HCT116 (cell line): ENCODE data around the gene LRRN3. TPM values are rescaled to one million over a fixed set of nuclear protein-coding genes. Genes with fewer than 3 reads are reported as not detected.

ENCODE experiments used
- ATAC-seq: fragments of 200-7000 bp; cut with Tn5 transposase; 2 replicates; pipeline ENCODE4 v1.9.1; 2020; ENCODE audit warnings: mild to moderate bottlenecking, moderate library complexity
- BruUV-seq: library from RNA; stranded (reverse); fragments of 400-500 nt; replicated peaks from 2 replicates; lab custom pipeline; 2021; lab: Mats Ljungman, UMichigan
- CTCF ChIA-PET: fragments of 300-600 bp; sonication (Branson Sonifier 250); formaldehyde crosslinking; loops from one replicate; lab custom pipeline; 2021; ENCODE audit warnings: antibody characterized with exemption; lab: Charles Lee
- POLR2A ChIA-PET: fragments of 300-600, 350-600 bp; sonication (Branson Sonifier 250); formaldehyde crosslinking; loops from one replicate; lab custom pipeline; 2021; ENCODE audit warnings: antibody characterized with exemption; lab: Charles Lee
- RAD21 ChIA-PET, 2 experiments: fragments of 300-600 bp; sonication (Branson Sonifier 250); formaldehyde crosslinking; loops; one replicate each; lab custom pipeline; 2023; ENCODE audit warnings: low total read pairs in 2 of 2; ENCODE audit not compliant: uncharacterized antibody in 2 of 2, unreplicated experiment in 2 of 2, low non-redundant PET in 1 of 2; lab: Charles Lee
- DNase-seq: peaks from one replicate; pipeline ENCODE4 v3.0.0-alpha.2; 2010; ENCODE audit warnings: low read depth, low spot score
- H2AFZ ChIP-seq: fragments of 200-600 bp; shearing (Covaris generic), sonication (generic); 2 replicates; pipeline ENCODE4 v1.6.1; 2017; ENCODE audit warnings: low read depth, mixed run types, mixed read lengths, antibody characterized with exemption, low read length; ENCODE audit not compliant: poor library complexity, severe bottlenecking
- H3K27ac ChIP-seq: 2 replicates; pipeline ENCODE4 v1.5.1; 2012; ENCODE audit warnings: low read depth, low read length
- H3K27me3 ChIP-seq: fragments of 200-600 bp; sonication (generic); 2 replicates; pipeline ENCODE4 v1.6.1; 2016; ENCODE audit warnings: mixed run types, low read length, mixed read lengths; ENCODE audit not compliant: insufficient read depth
- H3K36me3 ChIP-seq, 2 experiments: fragments of 200-500 bp in 1 of 2; fragments of 200-600 bp in 1 of 2; sonication (Bioruptor generic) in 1 of 2; sonication (generic) in 1 of 2; 2 replicates each; pipeline versions ENCODE4 v1.5.1 to v1.6.1; 2014 to 2016; ENCODE audit warnings: low read length in 2 of 2, inconsistent platforms in 1 of 2, mixed read lengths in 1 of 2, mixed run types in 1 of 2; ENCODE audit not compliant: insufficient read depth in 2 of 2, control insufficient read depth in 1 of 2
- H3K4me1 ChIP-seq, 2 experiments: fragments of 200-600 bp in 1 of 2; sonication (generic) in 1 of 2; 2 replicates each; pipeline versions ENCODE4 v1.5.1 to v1.6.1; 2012 to 2017; ENCODE audit warnings: low read length in 2 of 2, inconsistent platforms in 1 of 2, mild to moderate bottlenecking in 1 of 2, mixed read lengths in 1 of 2, mixed run types in 1 of 2, moderate library complexity in 1 of 2; ENCODE audit not compliant: insufficient read depth in 2 of 2, control insufficient read depth in 1 of 2
- H3K4me2 ChIP-seq: fragments of 200-600 bp; sonication (generic); 2 replicates; pipeline ENCODE4 v1.6.1; 2017; ENCODE audit warnings: mixed run types, low read length, mixed read lengths
- H3K4me3 ChIP-seq, 2 experiments: fragments of 200-600 bp in 1 of 2; sonication (generic) in 1 of 2; replicated peaks in 1 of 2; 2 replicates each; pipeline ENCODE4 v1.5.1; 2011 to 2016; ENCODE audit warnings: low read length in 2 of 2, control low read depth in 1 of 2, low read depth in 1 of 2, mild to moderate bottlenecking in 1 of 2, mixed read lengths in 1 of 2, mixed run types in 1 of 2
- H3K79me2 ChIP-seq: fragments of 200-600 bp; sonication (generic); 2 replicates; pipeline ENCODE4 v1.6.1; 2017; ENCODE audit warnings: mild to moderate bottlenecking, mixed run types, low read length, moderate library complexity, mixed read lengths; ENCODE audit not compliant: insufficient read depth
- H3K9ac ChIP-seq: fragments of 200-600 bp; sonication (generic); 2 replicates; pipeline ENCODE4 v1.6.1; 2016; ENCODE audit warnings: low read length, mixed read lengths
- H3K9me2 ChIP-seq: fragments of 200-600 bp; sonication (generic), shearing (Covaris generic); 2 replicates; pipeline ENCODE4 v1.6.1; 2017; ENCODE audit warnings: mixed run types, mild to moderate bottlenecking, moderate library complexity; ENCODE audit not compliant: insufficient read depth
- H3K9me3 ChIP-seq, 2 experiments: fragments of 200-500 bp in 1 of 2; fragments of 200-600 bp in 1 of 2; sonication (Bioruptor generic) in 1 of 2; sonication (generic) in 1 of 2; 2 replicates each; pipeline ENCODE4 v1.6.1; 2014 to 2017; ENCODE audit warnings: low read length in 2 of 2, mixed read lengths in 2 of 2, inconsistent platforms in 1 of 2, low read depth in 1 of 2, mild to moderate bottlenecking in 1 of 2, mixed run types in 1 of 2, moderate library complexity in 1 of 2; ENCODE audit not compliant: control insufficient read depth in 1 of 2, insufficient read depth in 1 of 2
- H4K20me1 ChIP-seq: fragments of 200-600 bp; sonication (generic), shearing (Covaris generic); 2 replicates; pipeline ENCODE4 v1.6.1; 2017; ENCODE audit warnings: mixed run types, mild to moderate bottlenecking, moderate library complexity; ENCODE audit not compliant: insufficient read depth
- CBX3 ChIP-seq: IDR thresholded peaks from 2 replicates; pipeline ENCODE4 v1.6.1; 2012; ENCODE audit warnings: low read depth
- ELF1 ChIP-seq: IDR thresholded peaks from 2 replicates; pipeline ENCODE4 v1.6.1; 2012; ENCODE audit warnings: low read depth, borderline replicate concordance
- EZH2 ChIP-seq: fragments of 200-600 bp; sonication (generic); IDR thresholded peaks from 2 replicates; pipeline ENCODE4 v1.6.1; 2017; ENCODE audit warnings: antibody characterized with exemption, mixed run types
- EZH2phosphoT487 ChIP-seq: fragments of 200-600 bp; IDR thresholded peaks from 2 replicates; pipeline ENCODE4 v1.6.1; 2018; ENCODE audit warnings: antibody characterized with exemption, borderline replicate concordance
- FOSL1 ChIP-seq: IDR thresholded peaks from 2 replicates; pipeline ENCODE4 v1.6.1; 2012; ENCODE audit warnings: low read depth
- JUND ChIP-seq: IDR thresholded peaks from 2 replicates; pipeline ENCODE4 v1.6.1; 2012
- POLR2A ChIP-seq: IDR thresholded peaks from 2 replicates; pipeline ENCODE4 v1.7.0; 2011; ENCODE audit warnings: borderline replicate concordance; ENCODE audit not compliant: insufficient read depth, insufficient read length; ENCODE audit errors: extremely low read depth
- POLR2AphosphoS5 ChIP-seq: IDR thresholded peaks from 2 replicates; pipeline ENCODE4 v1.6.1; 2011; ENCODE audit warnings: mild to moderate bottlenecking, low read depth, low read length, moderate library complexity
- RAD21 ChIP-seq: IDR thresholded peaks from 2 replicates; pipeline ENCODE4 v1.6.1; 2012; ENCODE audit warnings: low read depth, mild to moderate bottlenecking
- SIN3A ChIP-seq: IDR thresholded peaks from 2 replicates; pipeline ENCODE4 v1.6.1; 2012; ENCODE audit warnings: low read depth
- SP1 ChIP-seq: IDR thresholded peaks from 2 replicates; pipeline ENCODE4 v1.6.1; 2012; ENCODE audit warnings: low read depth
- YY1 ChIP-seq: IDR thresholded peaks from 2 replicates; pipeline ENCODE4 v1.6.1; 2011; ENCODE audit warnings: low read length, low read depth, moderate library complexity, mild to moderate bottlenecking; ENCODE audit not compliant: insufficient replicate concordance; ENCODE audit errors: extremely low read depth
- ZNF274 ChIP-seq: fragments of 200-500 bp; sonication (Bioruptor generic); IDR thresholded peaks from 2 replicates; pipeline ENCODE4 v1.6.1; 2014; ENCODE audit warnings: mild to moderate bottlenecking, low read depth, low read length, inconsistent platforms
- intact Hi-C: fragments of 100-400 bp; cut with micrococcal nuclease; formaldehyde crosslinking; loops from 2 replicates; pipeline ENCODE4 v1.10.0; 2022
- total RNA-seq: library from RNA; stranded (reverse); gene quantifications from one replicate; pipeline ENCODE4 v1.2.1, GENCODE V29; 2021; ENCODE audit not compliant: unreplicated experiment
- TF ChIP-seq, protein P1 (sequence below): IDR thresholded peaks from 2 replicates; pipeline ENCODE4 v1.6.1; 2012; ENCODE audit warnings: low read depth
- TF ChIP-seq, protein P2 (sequence below): IDR thresholded peaks from 2 replicates; pipeline ENCODE4 v1.6.1; 2011; ENCODE audit warnings: mild to moderate bottlenecking, low read length, moderate library complexity; ENCODE audit not compliant: insufficient replicate concordance; ENCODE audit errors: extremely low read depth
- TF ChIP-seq, protein P3 (sequence below), 3 experiments: fragments of 200-600 bp in 1 of 3; sonication (generic) in 1 of 3; IDR thresholded peaks in 2 of 3; conservative IDR thresholded peaks in 1 of 3; 2 replicates each; pipeline ENCODE4 v1.5.1; 2012 to 2017; ENCODE audit warnings: low read depth in 2 of 3, low read length in 2 of 3, antibody characterized with exemption in 1 of 3, borderline replicate concordance in 1 of 3, control low read depth in 1 of 3, mild to moderate bottlenecking in 1 of 3, mixed read lengths in 1 of 3, mixed run types in 1 of 3, moderate library complexity in 1 of 3; ENCODE audit not compliant: insufficient read depth in 1 of 3

The LRRN3 gene
- total RNA-seq, 1 experiment from 2014 or later: 0.07 TPM

DNA sequence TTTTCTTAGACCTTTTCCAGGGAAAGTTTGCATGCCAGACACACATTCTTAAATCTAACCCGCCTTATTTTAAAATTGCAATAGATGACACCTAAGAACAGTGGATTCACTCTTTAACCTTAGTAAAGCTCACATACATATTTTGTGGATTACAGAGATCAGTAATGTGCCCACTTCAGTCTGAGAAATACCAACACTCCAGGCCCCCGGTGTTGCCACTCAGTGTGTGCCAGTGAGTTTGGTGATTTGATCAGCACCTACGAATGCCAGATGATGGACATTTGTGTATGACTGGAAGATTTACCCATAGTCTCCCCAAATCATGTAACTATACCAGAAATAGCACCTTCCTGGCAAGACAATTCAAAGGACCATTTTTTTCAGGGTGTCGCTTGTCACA, 2.6 kb downstream of the LRRN3 start:
- Histone ChIP-seq H4K20me1 (no peaks in the 10 kb centered on the region), H3K4me1 (no peaks in the 10 kb centered on the region), H3K9me3 (no peaks in the 10 kb centered on the region), H3K9me2 (no peaks in the 10 kb centered on the region), H3K9ac (no peak overlapping the region), H2AFZ (no peak overlapping the region), H3K79me2 (no peaks in the 10 kb centered on the region), H3K36me3 (no peaks in the 10 kb centered on the region), H3K4me3 (no peak overlapping the region), H3K27ac (no peak overlapping the region), H3K4me2 (no peak overlapping the region), H3K27me3 (no peaks in the 10 kb centered on the region)
- POLR2A ChIA-PET: no interaction called here
- no TSS peak for BruUV-seq
- intact Hi-C loops: loop anchor here (5.0 to 10.0 kb wide), 2 partner anchors 644 to 1249 kb away; no protein-coding TSS in a partner anchor
- CTCF ChIA-PET: no interaction called here
- ATAC-seq: no peak
- TF ChIP-seq RAD21 (no peak), FOSL1 (no peak), CBX3 (no peak), ELF1 (no peak), JUND (no peak), SIN3A (no peak), POLR2A (no peak), ZNF274 (no peak), YY1 (no peak), EZH2phosphoT487 (no peak), POLR2AphosphoS5 (no peak), SP1 (no peak), EZH2 (no peak)
- TF ChIP-seq, protein P1, sequence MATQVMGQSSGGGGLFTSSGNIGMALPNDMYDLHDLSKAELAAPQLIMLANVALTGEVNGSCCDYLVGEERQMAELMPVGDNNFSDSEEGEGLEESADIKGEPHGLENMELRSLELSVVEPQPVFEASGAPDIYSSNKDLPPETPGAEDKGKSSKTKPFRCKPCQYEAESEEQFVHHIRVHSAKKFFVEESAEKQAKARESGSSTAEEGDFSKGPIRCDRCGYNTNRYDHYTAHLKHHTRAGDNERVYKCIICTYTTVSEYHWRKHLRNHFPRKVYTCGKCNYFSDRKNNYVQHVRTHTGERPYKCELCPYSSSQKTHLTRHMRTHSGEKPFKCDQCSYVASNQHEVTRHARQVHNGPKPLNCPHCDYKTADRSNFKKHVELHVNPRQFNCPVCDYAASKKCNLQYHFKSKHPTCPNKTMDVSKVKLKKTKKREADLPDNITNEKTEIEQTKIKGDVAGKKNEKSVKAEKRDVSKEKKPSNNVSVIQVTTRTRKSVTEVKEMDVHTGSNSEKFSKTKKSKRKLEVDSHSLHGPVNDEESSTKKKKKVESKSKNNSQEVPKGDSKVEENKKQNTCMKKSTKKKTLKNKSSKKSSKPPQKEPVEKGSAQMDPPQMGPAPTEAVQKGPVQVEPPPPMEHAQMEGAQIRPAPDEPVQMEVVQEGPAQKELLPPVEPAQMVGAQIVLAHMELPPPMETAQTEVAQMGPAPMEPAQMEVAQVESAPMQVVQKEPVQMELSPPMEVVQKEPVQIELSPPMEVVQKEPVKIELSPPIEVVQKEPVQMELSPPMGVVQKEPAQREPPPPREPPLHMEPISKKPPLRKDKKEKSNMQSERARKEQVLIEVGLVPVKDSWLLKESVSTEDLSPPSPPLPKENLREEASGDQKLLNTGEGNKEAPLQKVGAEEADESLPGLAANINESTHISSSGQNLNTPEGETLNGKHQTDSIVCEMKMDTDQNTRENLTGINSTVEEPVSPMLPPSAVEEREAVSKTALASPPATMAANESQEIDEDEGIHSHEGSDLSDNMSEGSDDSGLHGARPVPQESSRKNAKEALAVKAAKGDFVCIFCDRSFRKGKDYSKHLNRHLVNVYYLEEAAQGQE: no peak
- TF ChIP-seq, protein P2, sequence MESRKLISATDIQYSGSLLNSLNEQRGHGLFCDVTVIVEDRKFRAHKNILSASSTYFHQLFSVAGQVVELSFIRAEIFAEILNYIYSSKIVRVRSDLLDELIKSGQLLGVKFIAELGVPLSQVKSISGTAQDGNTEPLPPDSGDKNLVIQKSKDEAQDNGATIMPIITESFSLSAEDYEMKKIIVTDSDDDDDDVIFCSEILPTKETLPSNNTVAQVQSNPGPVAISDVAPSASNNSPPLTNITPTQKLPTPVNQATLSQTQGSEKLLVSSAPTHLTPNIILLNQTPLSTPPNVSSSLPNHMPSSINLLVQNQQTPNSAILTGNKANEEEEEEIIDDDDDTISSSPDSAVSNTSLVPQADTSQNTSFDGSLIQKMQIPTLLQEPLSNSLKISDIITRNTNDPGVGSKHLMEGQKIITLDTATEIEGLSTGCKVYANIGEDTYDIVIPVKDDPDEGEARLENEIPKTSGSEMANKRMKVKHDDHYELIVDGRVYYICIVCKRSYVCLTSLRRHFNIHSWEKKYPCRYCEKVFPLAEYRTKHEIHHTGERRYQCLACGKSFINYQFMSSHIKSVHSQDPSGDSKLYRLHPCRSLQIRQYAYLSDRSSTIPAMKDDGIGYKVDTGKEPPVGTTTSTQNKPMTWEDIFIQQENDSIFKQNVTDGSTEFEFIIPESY: no peak
- TF ChIP-seq, protein P3, sequence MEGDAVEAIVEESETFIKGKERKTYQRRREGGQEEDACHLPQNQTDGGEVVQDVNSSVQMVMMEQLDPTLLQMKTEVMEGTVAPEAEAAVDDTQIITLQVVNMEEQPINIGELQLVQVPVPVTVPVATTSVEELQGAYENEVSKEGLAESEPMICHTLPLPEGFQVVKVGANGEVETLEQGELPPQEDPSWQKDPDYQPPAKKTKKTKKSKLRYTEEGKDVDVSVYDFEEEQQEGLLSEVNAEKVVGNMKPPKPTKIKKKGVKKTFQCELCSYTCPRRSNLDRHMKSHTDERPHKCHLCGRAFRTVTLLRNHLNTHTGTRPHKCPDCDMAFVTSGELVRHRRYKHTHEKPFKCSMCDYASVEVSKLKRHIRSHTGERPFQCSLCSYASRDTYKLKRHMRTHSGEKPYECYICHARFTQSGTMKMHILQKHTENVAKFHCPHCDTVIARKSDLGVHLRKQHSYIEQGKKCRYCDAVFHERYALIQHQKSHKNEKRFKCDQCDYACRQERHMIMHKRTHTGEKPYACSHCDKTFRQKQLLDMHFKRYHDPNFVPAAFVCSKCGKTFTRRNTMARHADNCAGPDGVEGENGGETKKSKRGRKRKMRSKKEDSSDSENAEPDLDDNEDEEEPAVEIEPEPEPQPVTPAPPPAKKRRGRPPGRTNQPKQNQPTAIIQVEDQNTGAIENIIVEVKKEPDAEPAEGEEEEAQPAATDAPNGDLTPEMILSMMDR (IDR thresholded peaks at IDR 0.05 in 2 of 3, conservative IDR thresholded peaks at IDR 0.05 in 1 of 3; ENCODE audit: borderline replicate concordance in 1 of 3, insufficient read depth in 1 of 3, low read depth in 2 of 3, low read length in 2 of 3): no peak
- TF ChIP-seq, all 23 proteins: peak for 0
- DNase-seq: no peak
- RAD21 ChIA-PET: no interaction called here
